ENCODE measurements around the gene CACNG4. TPM values are rescaled to one million over a fixed set of nuclear protein-coding genes. Genes with fewer than 3 reads are reported as not detected.

The CACNG4 gene
- polyA plus RNA-seq, 1 donor = 5.1 TPM

- no peaks in the 10 kb centered on the region for H3K4me1 ChIP-seq (ENCODE audit: control insufficient read depth, insufficient read depth, low read length)
- H3K27me3 ChIP-seq (ENCODE audit: control insufficient read depth, insufficient read depth, low read length) = peaks cover 7% of the 10 kb centered on the region
- no peak overlapping the region for H3K4me3 ChIP-seq (ENCODE audit: low read length)
- H3K27ac ChIP-seq (ENCODE audit: low read length) = no peak overlapping the region
- H3K36me3 ChIP-seq (ENCODE audit: control insufficient read depth, insufficient read depth, low read length) = no peaks in the 10 kb centered on the region
- no CpG with 5 or more reads among the region's 7 CpGs for WGBS (ENCODE audit: insufficient coverage, low lambda C conversion rate)
- no peaks in the 10 kb centered on the region for H3K9me3 ChIP-seq (ENCODE audit: control insufficient read depth, low read depth, low read length)
- DNase-seq = no peak
These were observed 20.2 kb downstream of the CACNG4 start for GRCh38 chr17:66984730-66985129.

GRCh38 chr17:66985338-66986237 lies 21.1 kb downstream of the CACNG4 start:
- Histone ChIP-seq H3K4me1 (ENCODE audit: control insufficient read depth, insufficient read depth, low read length) (no peaks in the 10 kb centered on the region), H3K27ac (ENCODE audit: low read length) (no peak overlapping the region), H3K36me3 (ENCODE audit: control insufficient read depth, insufficient read depth, low read length) (no peaks in the 10 kb centered on the region), H3K4me3 (ENCODE audit: low read length) (no peak overlapping the region), H3K27me3 (ENCODE audit: control insufficient read depth, insufficient read depth, low read length) (peaks cover 11% of the 10 kb centered on the region), H3K9me3 (ENCODE audit: control insufficient read depth, low read depth, low read length) (no peaks in the 10 kb centered on the region)
- 88% methylated on average over 2 of the region's 12 CpGs for WGBS (ENCODE audit: insufficient coverage, low lambda C conversion rate)
- DNase-seq = no peak

- Histone ChIP-seq H3K9me3 (ENCODE audit: control insufficient read depth, low read depth, low read length) (no peaks in the 10 kb centered on the region), H3K27ac (ENCODE audit: low read length) (no peak overlapping the region), H3K4me3 (ENCODE audit: low read length) (no peak overlapping the region), H3K4me1 (ENCODE audit: control insufficient read depth, insufficient read depth, low read length) (no peaks in the 10 kb centered on the region), H3K27me3 (ENCODE audit: control insufficient read depth, insufficient read depth, low read length) (peaks cover 11% of the 10 kb centered on the region), H3K36me3 (ENCODE audit: control insufficient read depth, insufficient read depth, low read length) (no peaks in the 10 kb centered on the region)
- WGBS (ENCODE audit: insufficient coverage, low lambda C conversion rate) = 89% methylated on average over 3 of the region's 4 CpGs
- DNase-seq = no peak
These were observed 22.2 kb downstream of the CACNG4 start for GRCh38 chr17:66986659-66987058.

GRCh38 chr17:66987059-66987616 lies 22.6 kb downstream of the CACNG4 start:
- no peaks in the 10 kb centered on the region for H3K4me1 ChIP-seq (ENCODE audit: control insufficient read depth, insufficient read depth, low read length)
- 75% methylated on average over 1 of the region's 2 CpGs for WGBS (ENCODE audit: insufficient coverage, low lambda C conversion rate)
- DNase-seq = no peak
- no peak overlapping the region for H3K27ac ChIP-seq (ENCODE audit: low read length)
- H3K9me3 ChIP-seq (ENCODE audit: control insufficient read depth, low read depth, low read length) = no peaks in the 10 kb centered on the region
- H3K36me3 ChIP-seq (ENCODE audit: control insufficient read depth, insufficient read depth, low read length) = no peaks in the 10 kb centered on the region
- H3K27me3 ChIP-seq (ENCODE audit: control insufficient read depth, insufficient read depth, low read length) = peaks cover 11% of the 10 kb centered on the region
- no peak overlapping the region for H3K4me3 ChIP-seq (ENCODE audit: low read length)

- H3K4me1 ChIP-seq (ENCODE audit: control insufficient read depth, insufficient read depth, low read length) = no peaks in the 10 kb centered on the region
- H3K9me3 ChIP-seq (ENCODE audit: control insufficient read depth, low read depth, low read length) = no peaks in the 10 kb centered on the region
- DNase-seq = no peak
- no peaks in the 10 kb centered on the region for H3K36me3 ChIP-seq (ENCODE audit: control insufficient read depth, insufficient read depth, low read length)
- no peak overlapping the region for H3K4me3 ChIP-seq (ENCODE audit: low read length)
- no peak overlapping the region for H3K27ac ChIP-seq (ENCODE audit: low read length)
- peaks cover 11% of the 10 kb centered on the region for H3K27me3 ChIP-seq (ENCODE audit: control insufficient read depth, insufficient read depth, low read length)
- WGBS (ENCODE audit: insufficient coverage, low lambda C conversion rate) = 60% methylated on average over 1 of the region's 23 CpGs
These were observed 23.7 kb downstream of the CACNG4 start for GRCh38 chr17:66988069-66988798.

- WGBS (ENCODE audit: insufficient coverage, low lambda C conversion rate) = 78% methylated on average over 1 of the region's 4 CpGs
- Histone ChIP-seq H3K9me3 (ENCODE audit: control insufficient read depth, low read depth, low read length) (no peaks in the 10 kb centered on the region), H3K27me3 (ENCODE audit: control insufficient read depth, insufficient read depth, low read length) (peaks cover 11% of the 10 kb centered on the region), H3K4me1 (ENCODE audit: control insufficient read depth, insufficient read depth, low read length) (no peaks in the 10 kb centered on the region), H3K27ac (ENCODE audit: low read length) (no peak overlapping the region), H3K36me3 (ENCODE audit: control insufficient read depth, insufficient read depth, low read length) (no peaks in the 10 kb centered on the region), H3K4me3 (ENCODE audit: low read length) (no peak overlapping the region)
- no peak for DNase-seq
These were observed 24.6 kb downstream of the CACNG4 start for GRCh38 chr17:66989076-66989475.

- no peak overlapping the region for H3K4me3 ChIP-seq (ENCODE audit: low read length)
- no peaks in the 10 kb centered on the region for H3K4me1 ChIP-seq (ENCODE audit: control insufficient read depth, insufficient read depth, low read length)
- DNase-seq = no peak
- H3K36me3 ChIP-seq (ENCODE audit: control insufficient read depth, insufficient read depth, low read length) = no peaks in the 10 kb centered on the region
- 92% methylated on average over 2 of the region's 8 CpGs for WGBS (ENCODE audit: insufficient coverage, low lambda C conversion rate)
- peaks cover 11% of the 10 kb centered on the region for H3K27me3 ChIP-seq (ENCODE audit: control insufficient read depth, insufficient read depth, low read length)
- H3K27ac ChIP-seq (ENCODE audit: low read length) = no peak overlapping the region
- H3K9me3 ChIP-seq (ENCODE audit: control insufficient read depth, low read depth, low read length) = no peaks in the 10 kb centered on the region
These were observed 25.1 kb downstream of the CACNG4 start for GRCh38 chr17:66989579-66989978.

- peaks cover 11% of the 10 kb centered on the region for H3K27me3 ChIP-seq (ENCODE audit: control insufficient read depth, insufficient read depth, low read length)
- no peaks in the 10 kb centered on the region for H3K4me1 ChIP-seq (ENCODE audit: control insufficient read depth, insufficient read depth, low read length)
- no peak overlapping the region for H3K4me3 ChIP-seq (ENCODE audit: low read length)
- WGBS (ENCODE audit: insufficient coverage, low lambda C conversion rate) = no CpG with 5 or more reads among the region's 6 CpGs
- H3K27ac ChIP-seq (ENCODE audit: low read length) = no peak overlapping the region
- no peak for DNase-seq
- H3K9me3 ChIP-seq (ENCODE audit: control insufficient read depth, low read depth, low read length) = no peaks in the 10 kb centered on the region
- no peaks in the 10 kb centered on the region for H3K36me3 ChIP-seq (ENCODE audit: control insufficient read depth, insufficient read depth, low read length)
These were observed 25.5 kb downstream of the CACNG4 start for GRCh38 chr17:66990047-66990446.

GRCh38 chr17:66992911-66993442 lies 28.5 kb downstream of the CACNG4 start:
- WGBS (ENCODE audit: insufficient coverage, low lambda C conversion rate) = no CpG with 5 or more reads among the region's 12 CpGs
- no peak for DNase-seq

GRCh38 chr17:66994361-66994760 lies 29.9 kb downstream of the CACNG4 start:
- Histone ChIP-seq H3K27me3 (ENCODE audit: control insufficient read depth, insufficient read depth, low read length) (peaks cover 5% of the 10 kb centered on the region), H3K4me1 (ENCODE audit: control insufficient read depth, insufficient read depth, low read length) (no peaks in the 10 kb centered on the region), H3K27ac (ENCODE audit: low read length) (no peak overlapping the region), H3K9me3 (ENCODE audit: control insufficient read depth, low read depth, low read length) (no peaks in the 10 kb centered on the region), H3K4me3 (ENCODE audit: low read length) (no peak overlapping the region), H3K36me3 (ENCODE audit: control insufficient read depth, insufficient read depth, low read length) (no peaks in the 10 kb centered on the region)
- 80% methylated on average over 2 of the region's 8 CpGs for WGBS (ENCODE audit: insufficient coverage, low lambda C conversion rate)
- DNase-seq = peak; percentile 41 to 55

More at GRCh38 chr17:66992911-66993442, 28.5 kb downstream of the CACNG4 start:
- Histone ChIP-seq H3K27me3 (ENCODE audit: control insufficient read depth, insufficient read depth, low read length) (peaks cover 8% of the 10 kb centered on the region), H3K4me1 (ENCODE audit: control insufficient read depth, insufficient read depth, low read length) (no peaks in the 10 kb centered on the region), H3K27ac (ENCODE audit: low read length) (no peak overlapping the region), H3K9me3 (ENCODE audit: control insufficient read depth, low read depth, low read length) (no peaks in the 10 kb centered on the region), H3K36me3 (ENCODE audit: control insufficient read depth, insufficient read depth, low read length) (no peaks in the 10 kb centered on the region), H3K4me3 (ENCODE audit: low read length) (no peak overlapping the region)
